Choroid plexus epithelial cell (primary cell): Measurements from ENCODE around the gene MAML2.

Source experiments
- DNase-seq: peaks from one replicate; pipeline ENCODE4 v3.0.0-alpha.2; 2010; ENCODE audit warnings: low read depth
- H3K4me3 ChIP-seq: 2 replicates; pipeline ENCODE4 v1.5.1; 2011; ENCODE audit warnings: low read depth, mild to moderate bottlenecking, control low read depth, low read length, moderate library complexity
- TF ChIP-seq, protein P1 (sequence below): conservative IDR thresholded peaks from 2 replicates; pipeline ENCODE4 v1.5.1; 2011; ENCODE audit warnings: low read depth, mild to moderate bottlenecking, control low read depth, inconsistent platforms, low read length, moderate library complexity

MAML2 gene

DNA sequence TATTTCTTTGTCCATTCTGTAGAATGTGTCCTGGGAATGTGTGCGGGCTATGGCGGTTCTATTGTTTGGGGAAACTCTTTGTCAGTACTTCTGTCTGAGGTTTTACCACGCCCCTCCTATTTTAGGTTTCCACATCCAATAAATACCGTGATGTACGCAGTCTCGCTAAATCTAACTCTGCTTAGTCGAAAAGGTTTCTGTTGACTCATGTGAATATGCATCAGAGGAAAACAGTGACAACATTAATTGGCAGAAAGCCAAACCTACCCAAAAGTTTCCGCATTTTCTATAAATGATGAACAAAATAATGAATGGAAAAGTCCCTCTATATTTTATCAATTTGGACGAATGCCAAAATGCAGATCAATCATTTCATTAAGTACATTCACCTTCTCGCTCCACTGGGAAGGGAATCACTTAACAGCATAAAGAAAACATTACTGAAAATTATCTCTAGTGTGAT is 143.4 kb downstream of the MAML2 start:
- no peak overlapping the region for H3K4me3 ChIP-seq

DNA sequence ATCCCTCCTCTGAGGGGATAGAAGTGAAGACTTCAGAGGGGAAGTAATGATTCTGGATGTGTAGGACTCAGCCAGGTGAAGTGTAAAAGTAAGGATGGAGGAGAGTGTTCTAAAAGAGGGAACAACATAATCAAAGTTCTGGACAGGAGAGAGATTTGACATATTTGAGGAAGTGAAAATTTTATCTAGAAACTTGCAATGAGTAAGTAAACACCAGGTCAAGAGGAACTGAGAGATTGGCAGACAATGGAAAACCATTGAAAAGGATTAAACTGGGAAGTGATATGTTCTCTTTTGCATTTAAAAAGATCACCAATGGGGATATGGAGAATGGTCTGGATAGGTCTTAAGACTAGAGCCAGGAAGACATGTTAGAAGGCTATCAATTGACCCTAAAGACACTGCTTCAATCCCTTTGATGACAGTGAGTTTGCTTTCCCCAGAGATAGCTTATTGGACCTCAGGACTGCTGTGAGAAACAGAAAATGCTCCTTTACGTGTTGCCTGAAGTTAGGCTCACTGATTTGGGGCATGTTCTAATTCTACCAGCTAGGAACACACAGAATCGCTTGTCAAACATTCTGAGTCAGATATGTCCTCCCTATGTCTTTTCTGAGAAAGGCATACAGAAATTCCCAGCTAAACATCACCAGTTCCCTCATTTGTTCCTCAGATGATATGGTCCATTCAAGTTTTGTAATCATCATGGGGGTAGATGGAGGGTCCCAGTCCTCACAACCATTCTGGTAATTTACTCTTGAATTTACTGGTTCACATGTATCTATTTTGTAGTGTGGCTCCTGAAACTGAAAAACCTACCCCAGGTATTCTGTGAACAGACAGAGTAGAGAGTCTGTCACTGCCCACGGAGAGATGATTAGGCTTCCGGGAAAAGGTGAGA is 144.9 kb downstream of the MAML2 start:
- TF ChIP-seq, protein P1, sequence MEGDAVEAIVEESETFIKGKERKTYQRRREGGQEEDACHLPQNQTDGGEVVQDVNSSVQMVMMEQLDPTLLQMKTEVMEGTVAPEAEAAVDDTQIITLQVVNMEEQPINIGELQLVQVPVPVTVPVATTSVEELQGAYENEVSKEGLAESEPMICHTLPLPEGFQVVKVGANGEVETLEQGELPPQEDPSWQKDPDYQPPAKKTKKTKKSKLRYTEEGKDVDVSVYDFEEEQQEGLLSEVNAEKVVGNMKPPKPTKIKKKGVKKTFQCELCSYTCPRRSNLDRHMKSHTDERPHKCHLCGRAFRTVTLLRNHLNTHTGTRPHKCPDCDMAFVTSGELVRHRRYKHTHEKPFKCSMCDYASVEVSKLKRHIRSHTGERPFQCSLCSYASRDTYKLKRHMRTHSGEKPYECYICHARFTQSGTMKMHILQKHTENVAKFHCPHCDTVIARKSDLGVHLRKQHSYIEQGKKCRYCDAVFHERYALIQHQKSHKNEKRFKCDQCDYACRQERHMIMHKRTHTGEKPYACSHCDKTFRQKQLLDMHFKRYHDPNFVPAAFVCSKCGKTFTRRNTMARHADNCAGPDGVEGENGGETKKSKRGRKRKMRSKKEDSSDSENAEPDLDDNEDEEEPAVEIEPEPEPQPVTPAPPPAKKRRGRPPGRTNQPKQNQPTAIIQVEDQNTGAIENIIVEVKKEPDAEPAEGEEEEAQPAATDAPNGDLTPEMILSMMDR, result no peak
- DNase-seq, result no peak
- H3K4me3 ChIP-seq, result no peak overlapping the region

More for the DNA sequence above, 143.4 kb downstream of the MAML2 start:
- TF ChIP-seq, protein P1, result no peak
- peak; percentile 91 for DNase-seq

- H3K4me3 ChIP-seq, result no peak overlapping the region
- TF ChIP-seq, protein P1, result no peak
- peak; percentile 46 for DNase-seq
These were observed 145.9 kb downstream of the MAML2 start for GRCh38 chr11:96197103-96197502.

DNA sequence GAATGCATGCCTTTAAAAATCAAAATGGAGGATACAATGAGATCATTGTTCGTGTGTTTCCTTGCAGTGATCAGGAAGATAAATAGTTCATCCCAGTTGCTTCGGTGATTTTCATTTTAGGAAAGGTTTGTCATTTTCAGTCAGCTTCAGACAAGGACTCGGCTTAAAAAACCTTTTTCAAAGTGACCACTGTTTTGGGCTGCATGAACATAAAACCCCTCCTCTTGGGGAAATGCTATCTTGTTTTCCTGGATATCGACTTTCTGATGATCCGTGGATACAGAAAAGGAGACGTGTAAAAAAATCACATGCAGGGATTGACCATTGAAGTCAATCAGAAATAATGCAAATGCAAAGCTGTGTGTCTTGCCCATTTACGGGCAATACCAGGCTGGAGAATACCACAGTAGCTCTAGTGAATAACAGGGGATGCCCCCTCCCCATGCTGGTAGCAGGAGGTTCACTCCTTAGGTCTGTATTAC is 146.8 kb downstream of the MAML2 start:
- H3K4me3 ChIP-seq, result no peak overlapping the region
- no peak for DNase-seq
- TF ChIP-seq, protein P1, result no peak

- H3K4me3 ChIP-seq, result no peak overlapping the region
- no peak for DNase-seq
- TF ChIP-seq, protein P1, result no peak
These were observed 147.3 kb downstream of the MAML2 start for GRCh38 chr11:96195671-96196070.

DNA sequence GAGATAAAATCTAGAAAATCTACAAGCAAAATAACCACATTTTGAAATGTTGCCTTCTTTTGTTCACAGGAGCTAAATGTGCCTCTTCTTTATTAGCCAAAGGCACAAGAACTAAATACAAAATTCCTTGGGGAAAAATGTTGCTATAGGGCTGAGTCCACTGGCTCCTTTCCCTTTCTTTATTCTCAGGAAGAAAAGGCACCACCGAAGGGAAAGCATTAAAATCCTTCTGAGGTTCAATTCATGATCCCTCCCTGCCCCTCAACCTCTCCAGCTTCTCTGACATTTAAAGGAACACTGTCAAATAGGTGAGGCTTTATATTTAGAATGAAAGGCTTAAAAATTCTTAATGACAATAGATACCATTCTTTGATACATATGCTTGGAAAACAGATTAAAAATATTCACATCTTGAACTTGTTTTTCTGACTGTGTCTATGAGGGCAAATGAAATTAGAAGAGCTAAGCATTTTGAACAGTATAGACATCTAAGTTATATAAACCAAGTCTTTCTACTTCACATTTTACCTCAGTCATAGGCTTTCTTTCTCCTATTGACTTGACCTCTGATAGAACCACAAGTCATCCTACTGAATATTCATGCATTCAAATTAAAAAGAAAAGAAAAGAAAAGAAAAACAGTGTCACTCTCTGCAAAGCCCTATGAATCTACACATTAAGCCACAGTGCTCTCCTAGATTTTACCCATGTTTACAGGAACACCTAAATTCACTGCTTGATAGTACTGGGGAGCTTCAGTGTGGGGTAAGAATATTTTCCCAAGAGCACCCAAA is 148.2 kb downstream of the MAML2 start:
- TF ChIP-seq, protein P1, result no peak
- DNase-seq, result no peak
- no peak overlapping the region for H3K4me3 ChIP-seq
